NCI-H1105 treated with DMSO at 0.1 percent for 48 hours (cell line): ENCODE measurements around the gene USP24.

Source experiments
- DNase-seq: peaks from one replicate; lab custom pipeline; 2025; lab: John Stamatoyannopoulos, UW

USP24 gene

DNA sequence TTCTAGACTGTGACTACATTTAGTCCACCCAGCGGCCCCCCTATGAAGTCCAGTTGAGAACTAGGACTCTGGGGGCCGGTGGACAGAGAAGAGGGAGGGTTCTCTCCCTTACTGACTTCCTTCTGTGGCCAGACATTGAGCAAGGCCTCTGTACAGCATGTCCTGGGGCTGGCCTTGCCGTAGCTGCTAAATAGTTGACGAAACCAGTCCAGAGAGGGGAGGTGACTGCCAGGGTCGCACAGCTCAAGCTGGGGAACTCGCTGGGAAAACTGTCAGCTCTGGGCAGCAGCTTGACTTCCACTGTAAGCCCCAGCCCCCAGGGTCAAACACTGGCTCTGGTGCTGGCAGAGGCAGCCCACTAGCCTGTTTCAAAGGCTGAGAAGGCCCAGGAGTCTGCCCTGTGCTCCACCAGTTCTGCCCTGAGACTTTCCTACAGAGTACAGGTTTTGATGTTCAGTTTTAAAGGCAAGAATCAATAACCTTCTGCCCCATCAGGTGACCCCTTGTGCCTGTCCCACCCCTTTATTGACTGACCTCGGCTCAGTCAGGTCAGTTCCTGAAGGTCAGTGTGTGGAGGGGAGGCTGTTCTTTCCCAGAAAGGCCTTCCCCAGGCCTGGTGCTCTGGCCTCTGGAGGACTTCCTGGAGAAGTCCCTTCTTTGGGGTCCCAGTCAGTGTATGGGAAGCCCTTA is 161.8 kb downstream of the USP24 start:
- no peak for DNase-seq

GRCh38 chr1:55052221-55053142 is 162.7 kb downstream of the USP24 start:
- DNase-seq = no peak

DNA sequence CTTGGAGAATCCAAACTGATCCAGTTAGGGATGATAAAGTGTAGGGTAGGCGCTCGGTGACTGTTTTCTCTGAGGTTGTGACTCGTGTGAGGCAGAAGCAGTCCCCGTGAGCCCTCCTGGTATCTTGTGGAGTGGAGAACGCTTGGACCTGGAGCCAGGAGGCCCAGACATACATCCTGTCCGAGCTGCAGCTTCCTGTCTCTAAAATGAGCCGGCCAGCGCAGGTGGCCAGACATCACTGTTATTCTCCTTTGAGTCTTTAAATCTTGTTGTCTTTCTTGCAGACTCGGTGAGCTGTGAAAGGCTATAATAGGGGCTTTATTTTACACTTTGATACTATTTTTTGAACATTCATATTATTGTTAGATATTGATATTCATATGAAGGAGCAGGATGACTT is 163.5 kb downstream of the USP24 start:
- DNase-seq = no peak

DNA sequence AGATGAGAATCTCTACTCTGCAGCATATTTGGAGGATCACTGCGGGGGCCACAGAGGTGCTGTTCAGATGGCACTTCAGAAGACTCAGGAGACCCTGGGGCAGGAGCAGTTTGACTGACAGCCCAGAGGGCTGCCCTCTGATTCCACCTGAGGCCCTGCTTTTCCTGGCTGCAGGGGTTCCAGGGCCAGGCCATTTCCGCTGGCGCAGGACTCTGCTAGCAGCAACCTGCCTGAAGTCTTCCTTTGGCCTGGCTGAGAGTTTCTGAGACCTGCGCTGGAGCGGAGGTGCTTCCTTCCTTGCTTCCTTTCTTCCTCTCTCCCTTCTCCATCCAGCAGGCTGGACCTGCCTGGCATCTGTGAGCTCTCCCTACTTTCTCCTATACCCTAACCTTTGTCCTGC is 164.0 kb downstream of the USP24 start:
- no peak for DNase-seq

- DNase-seq = no peak
Observed at GRCh38 chr1:55050283-55050682, 164.9 kb downstream of the USP24 start.

- DNase-seq = peak; percentile 10
Observed at GRCh38 chr1:55049914-55050278, 165.3 kb downstream of the USP24 start.

GRCh38 chr1:55049271-55049913 is 165.8 kb downstream of the USP24 start:
- no peak for DNase-seq

- DNase-seq = no peak
Observed at GRCh38 chr1:55048453-55049270, 166.5 kb downstream of the USP24 start.

- no peak for DNase-seq
Observed at GRCh38 chr1:55047611-55048010, 167.6 kb downstream of the USP24 start.

DNA sequence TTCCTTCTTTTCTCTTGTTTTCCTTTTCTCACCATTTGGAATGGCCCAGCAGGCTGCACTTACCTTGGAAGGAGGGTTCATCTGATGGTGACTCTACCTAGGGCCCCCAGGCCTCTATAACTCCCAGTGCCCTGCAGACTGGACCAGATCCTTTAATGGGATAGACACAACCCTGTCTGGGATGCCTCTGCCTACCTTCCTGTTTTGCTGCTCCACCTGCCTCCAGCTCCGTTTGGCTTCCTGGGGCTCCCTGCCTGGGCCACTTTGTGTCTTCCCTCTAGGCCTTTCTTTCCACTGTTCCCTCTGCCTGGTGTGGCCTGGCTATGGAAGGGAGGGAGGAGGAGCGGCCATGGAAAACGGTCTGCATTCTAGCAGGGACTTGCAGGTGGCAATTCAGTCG is 168.3 kb downstream of the USP24 start:
- no peak for DNase-seq

- no peak for DNase-seq
Observed at GRCh38 chr1:55045430-55045829, 169.7 kb downstream of the USP24 start.

DNA sequence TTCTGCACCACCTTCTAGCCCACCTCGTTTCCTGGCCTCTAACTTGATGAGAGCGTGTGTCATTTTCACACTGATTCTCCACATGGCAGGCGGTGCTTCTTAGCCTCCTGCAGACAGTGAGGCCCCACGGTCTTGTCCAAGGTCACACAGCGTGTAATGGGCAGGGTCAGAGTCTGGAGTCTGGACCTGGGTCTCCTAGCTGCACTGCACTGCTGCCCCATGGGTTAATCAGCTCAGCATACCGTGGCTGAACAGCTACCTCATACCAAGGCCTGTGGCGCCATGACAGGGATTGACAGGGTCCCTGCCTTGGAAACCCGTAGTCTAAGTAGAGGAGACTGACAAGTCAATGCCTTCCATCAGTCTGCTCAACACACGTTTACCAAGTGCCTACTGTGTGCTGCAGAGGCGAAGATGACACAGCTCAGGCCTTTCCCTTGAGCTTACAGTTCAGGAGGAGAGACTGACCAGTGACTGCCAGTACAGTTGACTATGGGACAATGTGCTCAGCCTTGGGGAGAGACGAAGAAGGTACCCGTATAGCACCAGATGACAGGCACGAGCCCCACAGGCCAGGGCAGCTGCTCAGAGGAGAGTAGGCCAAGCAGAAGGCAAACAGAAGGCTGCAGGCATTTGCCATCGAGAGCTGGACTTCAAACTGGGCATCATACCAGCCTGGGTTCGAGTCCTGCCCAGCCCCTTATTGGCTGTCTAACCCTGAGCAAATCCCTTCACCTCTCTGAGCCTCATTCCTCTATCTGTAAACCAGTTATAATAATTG is 170.4 kb downstream of the USP24 start:
- no peak for DNase-seq

- DNase-seq = no peak
Observed at GRCh38 chr1:55043726-55044125, 171.4 kb downstream of the USP24 start.

DNA sequence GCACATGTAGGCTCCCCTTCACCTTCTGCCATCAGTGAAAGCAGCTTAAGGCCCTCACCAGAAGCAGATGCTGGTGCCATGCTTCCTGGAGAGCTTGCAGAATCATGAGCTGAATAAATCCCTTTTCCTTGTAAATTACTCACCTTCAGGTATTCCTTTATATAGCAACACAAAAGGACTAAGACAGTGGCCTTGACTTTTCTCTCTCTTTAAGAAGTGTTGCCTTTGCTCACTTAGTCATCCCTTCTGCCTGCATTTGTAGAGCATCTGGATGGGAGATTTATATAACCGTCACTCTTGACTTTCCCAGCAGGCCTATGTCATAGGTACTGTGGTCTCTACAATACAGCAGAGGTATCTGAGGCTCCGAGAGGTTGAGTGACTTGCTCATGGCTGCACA is 172.2 kb downstream of the USP24 start:
- no peak for DNase-seq

GRCh38 chr1:55041613-55042012 is 173.6 kb downstream of the USP24 start:
- DNase-seq = no peak

- DNase-seq = no peak
Observed at GRCh38 chr1:55040933-55041494, 174.2 kb downstream of the USP24 start.

DNA sequence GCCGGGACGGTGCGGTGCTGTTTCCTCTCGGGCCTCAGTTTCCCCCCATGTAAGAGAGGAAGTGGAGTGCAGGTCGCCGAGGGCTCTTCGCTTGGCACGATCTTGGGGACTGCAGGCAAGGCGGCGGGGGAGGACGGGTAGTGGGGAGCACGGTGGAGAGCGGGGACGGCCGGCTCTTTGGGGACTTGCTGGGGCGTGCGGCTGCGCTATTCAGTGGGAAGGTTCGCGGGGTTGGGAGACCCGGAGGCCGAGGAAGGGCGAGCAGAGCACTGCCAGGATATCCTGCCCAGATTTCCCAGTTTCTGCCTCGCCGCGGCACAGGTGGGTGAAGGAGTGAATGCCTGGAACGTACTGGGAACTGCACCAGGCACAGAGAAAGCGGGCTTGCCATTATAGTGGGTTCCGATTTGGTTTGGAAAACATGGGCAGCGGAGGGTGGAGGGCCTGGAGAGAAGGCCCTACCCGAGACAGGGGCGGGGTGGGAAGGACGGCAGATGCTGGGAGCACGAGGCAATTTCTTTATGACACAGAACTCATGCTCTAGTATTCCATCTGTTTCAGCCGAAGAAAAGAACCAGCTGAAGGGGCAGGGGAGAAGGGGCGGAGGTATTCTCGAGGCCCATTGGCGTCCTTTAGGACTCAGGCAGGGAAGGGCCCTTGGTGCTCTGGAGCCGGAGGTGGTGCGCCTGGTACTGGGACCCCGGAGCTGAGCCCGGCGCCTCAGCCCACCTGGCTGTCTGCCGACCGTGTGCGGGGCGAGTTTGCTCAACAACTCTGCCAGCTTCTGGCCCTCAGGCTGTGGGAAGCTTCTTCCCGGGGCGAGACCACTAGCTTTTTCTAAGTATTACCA is 174.9 kb downstream of the USP24 start:
- peak; percentile 30 for DNase-seq

DNA sequence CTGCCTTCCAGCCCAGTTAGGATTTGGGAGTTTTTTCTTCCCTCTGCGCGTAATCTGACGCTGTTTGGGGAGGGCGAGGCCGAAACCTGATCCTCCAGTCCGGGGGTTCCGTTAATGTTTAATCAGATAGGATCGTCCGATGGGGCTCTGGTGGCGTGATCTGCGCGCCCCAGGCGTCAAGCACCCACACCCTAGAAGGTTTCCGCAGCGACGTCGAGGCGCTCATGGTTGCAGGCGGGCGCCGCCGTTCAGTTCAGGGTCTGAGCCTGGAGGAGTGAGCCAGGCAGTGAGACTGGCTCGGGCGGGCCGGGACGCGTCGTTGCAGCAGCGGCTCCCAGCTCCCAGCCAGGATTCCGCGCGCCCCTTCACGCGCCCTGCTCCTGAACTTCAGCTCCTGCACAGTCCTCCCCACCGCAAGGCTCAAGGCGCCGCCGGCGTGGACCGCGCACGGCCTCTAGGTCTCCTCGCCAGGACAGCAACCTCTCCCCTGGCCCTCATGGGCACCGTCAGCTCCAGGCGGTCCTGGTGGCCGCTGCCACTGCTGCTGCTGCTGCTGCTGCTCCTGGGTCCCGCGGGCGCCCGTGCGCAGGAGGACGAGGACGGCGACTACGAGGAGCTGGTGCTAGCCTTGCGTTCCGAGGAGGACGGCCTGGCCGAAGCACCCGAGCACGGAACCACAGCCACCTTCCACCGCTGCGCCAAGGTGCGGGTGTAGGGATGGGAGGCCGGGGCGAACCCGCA is 175.7 kb downstream of the USP24 start, which contains the start of gene PCSK9:
Gene PCSK9 (plus strand): TSS at position 207 of the 741 bp plus-strand sequence. CDS start 290 bp downstream, at position 497.
- peak; percentile 18 for DNase-seq

- no peak for DNase-seq
Observed at GRCh38 chr1:55038974-55039341, 176.2 kb downstream of the USP24 start.
